H1 (cell line): ENCODE measurements around the gene ADGRL3. TPM values are rescaled to one million over a fixed set of nuclear protein-coding genes. Genes with fewer than 3 reads are reported as not detected.
A peak's percentile ranks its signal among the peaks of the same experiment; 100 is the strongest.

Source experiments
- CTCF ChIA-PET: fragments of 300-600 bp; sonication (Branson Sonifier 250); formaldehyde crosslinking; loops from one replicate; lab custom pipeline; 2021; ENCODE audit not compliant: partially characterized antibody; lab: Charles Lee
- POLR2A ChIA-PET: fragments of 300-600 bp; sonication (Branson Sonifier 250); formaldehyde crosslinking; loops from one replicate; lab custom pipeline; 2021; ENCODE audit warnings: inconsistent platforms; ENCODE audit not compliant: partially characterized antibody; lab: Charles Lee
- DNase-seq, 2 experiments: peaks; one replicate each; pipeline versions ENCODE4 v3.0.0 to v3.0.0-alpha.2; 2010 to 2022; ENCODE audit warnings: low spot score in 2 of 2, low read depth in 1 of 2, mixed read lengths in 1 of 2
- FAIRE-seq: peaks from 2 replicates; lab custom pipeline; 2011; peaks lifted over from hg19 to GRCh38; lab: Jason Lieb, UNC
- H2AFZ ChIP-seq: 2 replicates; pipeline ENCODE4 v1.8.1; 2012; ENCODE audit warnings: low read length, inconsistent platforms
- H2AK5ac ChIP-seq: 2 replicates; pipeline ENCODE4 v1.6.1; 2013; ENCODE audit warnings: low read depth, low read length
- H2BK120ac ChIP-seq: replicated peaks from 2 replicates; pipeline ENCODE3; 2013; ENCODE audit warnings: low read depth, low read length, inconsistent platforms
- H2BK12ac ChIP-seq: 2 replicates; pipeline ENCODE4 v1.6.1; 2013; ENCODE audit warnings: low read depth, low read length
- H2BK15ac ChIP-seq: 2 replicates; pipeline ENCODE4 v1.6.1; 2013; ENCODE audit warnings: low read length
- H2BK20ac ChIP-seq: 2 replicates; pipeline ENCODE4 v1.6.1; 2013; ENCODE audit warnings: low read length
- H2BK5ac ChIP-seq: 2 replicates; pipeline ENCODE4 v1.6.1; 2013; ENCODE audit warnings: low read depth, low read length
- H3K14ac ChIP-seq: 2 replicates; pipeline ENCODE4 v1.6.1; 2013; ENCODE audit warnings: inconsistent platforms; ENCODE audit not compliant: insufficient read length
- H3K18ac ChIP-seq: 2 replicates; pipeline ENCODE4 v1.6.1; 2013; ENCODE audit warnings: low read length; ENCODE audit errors: extremely low read depth
- H3K23ac ChIP-seq: 2 replicates; pipeline ENCODE4 v1.6.1; 2013; ENCODE audit warnings: inconsistent platforms; ENCODE audit not compliant: insufficient read length
- H3K23me2 ChIP-seq: 2 replicates; pipeline ENCODE4 v1.6.1; 2013; ENCODE audit warnings: low read depth, low read length
- H3K27ac ChIP-seq: 2 replicates; pipeline ENCODE4 v1.6.1; 2011; ENCODE audit warnings: low read depth, low read length, inconsistent platforms
- H3K27me3 ChIP-seq, 4 experiments: replicated peaks in 1 of 4; 1 replicate in 1 of 4; 2 replicates in 3 of 4; pipeline versions ENCODE4 v1.6.1 to v1.8.1; 2011 to 2013; ENCODE audit warnings: low read length in 3 of 4, mild to moderate bottlenecking in 3 of 4, inconsistent platforms in 2 of 4, mixed read lengths in 2 of 4, moderate library complexity in 1 of 4; ENCODE audit not compliant: control insufficient read depth in 3 of 4, insufficient read depth in 3 of 4; ENCODE audit errors: extremely low read depth in 1 of 4
- H3K36me3 ChIP-seq, 4 experiments: 2 replicates each; pipeline versions ENCODE4 v1.6.1 to v1.8.1; 2011 to 2013; ENCODE audit warnings: mild to moderate bottlenecking in 4 of 4, low read length in 3 of 4, moderate library complexity in 2 of 4, control low read depth in 1 of 4, inconsistent platforms in 1 of 4; ENCODE audit not compliant: insufficient read depth in 4 of 4, control insufficient read depth in 2 of 4
- H3K4ac ChIP-seq: replicated peaks from 2 replicates; pipeline ENCODE3; 2013; ENCODE audit warnings: low read length, low read depth, mixed read lengths, inconsistent platforms; ENCODE audit not compliant: insufficient read length
- H3K4me1 ChIP-seq, 4 experiments: replicated peaks in 1 of 4; 1 replicate in 1 of 4; 2 replicates in 3 of 4; pipeline versions ENCODE4 v1.6.1 to v1.8.1; 2011 to 2013; ENCODE audit warnings: low read length in 3 of 4, inconsistent platforms in 2 of 4, mixed read lengths in 1 of 4; ENCODE audit not compliant: insufficient read depth in 4 of 4, control insufficient read depth in 3 of 4
- H3K4me2 ChIP-seq, 2 experiments: 2 replicates each; pipeline versions ENCODE4 v1.6.1 to v1.8.1; 2011 to 2013; ENCODE audit warnings: low read depth in 2 of 2, low read length in 2 of 2, control low read depth in 1 of 2, inconsistent platforms in 1 of 2, mild to moderate bottlenecking in 1 of 2; ENCODE audit not compliant: insufficient read depth in 1 of 2
- H3K4me3 ChIP-seq, 4 experiments: fragments of 200-600, 300-600 bp in 1 of 4; sonication (generic), shearing (Covaris generic), sonication (Bioruptor Twin) in 1 of 4; 2 replicates each; pipeline versions ENCODE4 v1.5.1 to v1.8.1; 2011 to 2016; ENCODE audit warnings: low read length in 4 of 4, low read depth in 3 of 4, control low read depth in 2 of 4, inconsistent platforms in 2 of 4, mild to moderate bottlenecking in 2 of 4, mixed read lengths in 1 of 4, moderate library complexity in 1 of 4; ENCODE audit not compliant: insufficient read depth in 2 of 4; ENCODE audit errors: extremely low read depth in 1 of 4
- H3K56ac ChIP-seq: replicated peaks from 2 replicates; pipeline ENCODE3; 2013; ENCODE audit warnings: low read depth, mild to moderate bottlenecking, mixed read lengths, low read length, inconsistent platforms; ENCODE audit not compliant: insufficient read length
- H3K79me1 ChIP-seq: 2 replicates; pipeline ENCODE4 v1.6.1; 2013; ENCODE audit warnings: low read depth, low read length, control low read depth
- H3K79me2 ChIP-seq, 2 experiments: 2 replicates each; pipeline versions ENCODE4 v1.6.1 to v1.8.1; 2012 to 2013; ENCODE audit warnings: low read length in 2 of 2, mild to moderate bottlenecking in 2 of 2, inconsistent platforms in 1 of 2; ENCODE audit not compliant: insufficient read depth in 2 of 2, control insufficient read depth in 1 of 2
- H3K9ac ChIP-seq, 4 experiments: replicated peaks in 1 of 4; 1 replicate in 1 of 4; 2 replicates in 3 of 4; pipeline versions ENCODE4 v1.6.1 to v1.8.1; 2011 to 2013; ENCODE audit warnings: low read depth in 3 of 4, low read length in 3 of 4, control low read depth in 2 of 4, mild to moderate bottlenecking in 2 of 4, moderate library complexity in 2 of 4, inconsistent platforms in 1 of 4; ENCODE audit errors: extremely low read depth in 1 of 4
- H3K9me3 ChIP-seq, 2 experiments: 2 replicates each; pipeline versions ENCODE4 v1.6.1 to v1.8.1; 2012 to 2013; ENCODE audit warnings: mild to moderate bottlenecking in 2 of 2, moderate library complexity in 2 of 2, control low read depth in 1 of 2, inconsistent platforms in 1 of 2, low read depth in 1 of 2, low read length in 1 of 2, mixed read lengths in 1 of 2; ENCODE audit not compliant: insufficient read depth in 2 of 2
- H4K20me1 ChIP-seq, 2 experiments: replicated peaks in 1 of 2; 2 replicates each; pipeline versions ENCODE3 to v1.8.1; 2011 to 2013; ENCODE audit warnings: inconsistent platforms in 2 of 2, low read length in 2 of 2, mild to moderate bottlenecking in 1 of 2; ENCODE audit not compliant: insufficient read depth in 2 of 2, control insufficient read depth in 1 of 2
- H4K5ac ChIP-seq: 2 replicates; pipeline ENCODE4 v1.6.1; 2013; ENCODE audit warnings: low read length, low read depth, mixed read lengths, inconsistent platforms; ENCODE audit not compliant: insufficient read length
- H4K8ac ChIP-seq: 2 replicates; pipeline ENCODE4 v1.8.0; 2013; ENCODE audit warnings: mild to moderate bottlenecking, moderate library complexity, low read length, inconsistent platforms; ENCODE audit not compliant: insufficient read depth; ENCODE audit errors: extremely low read depth
- H4K91ac ChIP-seq: replicated peaks from 2 replicates; pipeline ENCODE3; 2013; ENCODE audit warnings: low read length, mixed read lengths, inconsistent platforms; ENCODE audit not compliant: insufficient read length
- CBX8 ChIP-seq: fragments of 300-800, 300-1000 bp; sonication (generic); IDR thresholded peaks from 2 replicates; pipeline ENCODE4 v1.7.1; 2016; ENCODE audit warnings: low read depth, low read length, borderline replicate concordance
- CEBPB ChIP-seq: IDR thresholded peaks from 2 replicates; pipeline ENCODE4 v1.6.1; 2012; ENCODE audit warnings: low read depth, low read length
- CHD1 ChIP-seq: IDR thresholded peaks from 2 replicates; pipeline ENCODE4 v1.6.1; 2012; ENCODE audit warnings: low read depth, low read length, improper control_type of control experiment
- CHD2 ChIP-seq: IDR thresholded peaks from 2 replicates; pipeline ENCODE4 v1.6.1; 2012; ENCODE audit warnings: low read length, improper control_type of control experiment
- EGR1 ChIP-seq: IDR thresholded peaks from 2 replicates; pipeline ENCODE4 v1.6.1; 2011; ENCODE audit warnings: low read depth, low read length, borderline replicate concordance
- EZH2 ChIP-seq: fragments of 200-600 bp; sonication (generic); IDR thresholded peaks from 2 replicates; pipeline ENCODE4 v1.7.1; 2012; ENCODE audit warnings: low read depth, mild to moderate bottlenecking, moderate library complexity, low read length, inconsistent platforms; ENCODE audit not compliant: severe bottlenecking
- FOSL1 ChIP-seq: IDR thresholded peaks from 2 replicates; pipeline ENCODE4 v1.6.1; 2011; ENCODE audit warnings: mild to moderate bottlenecking, low read depth, low read length, moderate library complexity; ENCODE audit not compliant: insufficient read depth
- KDM5A ChIP-seq: fragments of 200-600 bp; IDR thresholded peaks from 2 replicates; pipeline ENCODE4 v1.7.1; 2012; ENCODE audit warnings: mild to moderate bottlenecking, low read length, inconsistent platforms, mixed read lengths
- NANOG ChIP-seq: IDR thresholded peaks from 2 replicates; pipeline ENCODE4 v1.6.1; 2011; ENCODE audit warnings: low read length, low read depth, mild to moderate bottlenecking, inconsistent platforms; ENCODE audit not compliant: insufficient read depth, poor library complexity, severe bottlenecking
- PHF8 ChIP-seq: fragments of 200-600 bp; sonication (generic); conservative IDR thresholded peaks from 2 replicates; pipeline ENCODE4 v1.7.1; 2012; ENCODE audit warnings: low read depth, mild to moderate bottlenecking, inconsistent platforms, low read length, moderate library complexity
- RAD21 ChIP-seq, 2 experiments: IDR thresholded peaks in 1 of 2; conservative IDR thresholded peaks in 1 of 2; 2 replicates each; pipeline ENCODE4 v1.6.1; 2011; ENCODE audit warnings: low read depth in 2 of 2, low read length in 2 of 2, improper control_type of control experiment in 1 of 2, inconsistent platforms in 1 of 2, mild to moderate bottlenecking in 1 of 2, moderate library complexity in 1 of 2
- SRF ChIP-seq: IDR thresholded peaks from 2 replicates; pipeline ENCODE4 v1.6.1; 2011; ENCODE audit warnings: mild to moderate bottlenecking, low read depth, low read length, moderate library complexity
- WGBS, 2 experiments: shearing (Covaris generic) in 1 of 2; methylation state at CpG; one replicate each; pipeline versions ENCODE4 v1.1.6 to v1.1.7; 2013 to 2015; ENCODE audit warnings: low lambda C conversion rate in 2 of 2, mixed read lengths in 2 of 2, inconsistent platforms in 1 of 2, low coverage in 1 of 2, missing lambda C conversion rate in 1 of 2; ENCODE audit not compliant: insufficient replicate concordance in 2 of 2, insufficient coverage in 1 of 2, insufficient read length in 1 of 2; ENCODE audit errors: extremely low coverage in 1 of 2, missing lambda C conversion rate in 1 of 2; 5-methylcytosine and 5-hydroxymethylcytosine counted together
- polyA plus RNA-seq, 7 experiments: library from polyadenylated mRNA; depleted of rRNA in 3 of 7; stranded (reverse) in 5 of 7; unstranded in 2 of 7; fragments of >200 nt in 5 of 7; fragments of 200-250 nt in 2 of 7; gene quantifications; 1 replicate in 5 of 7; 2 replicates in 1 of 7; 4 replicates in 1 of 7; pipeline versions ENCODE4 v1.2.1 to v1.2.3, GENCODE V29; 2011 to 2013; ENCODE audit warnings: missing spikeins in 2 of 7, mixed read lengths in 2 of 7
- total RNA-seq: library from RNA; stranded (reverse); fragmentation: NEBNext Ultra II Directional; extraction: Animal tissue kit (Norgen Biotek cat#: 25700); gene quantifications from 2 replicates; pipeline ENCODE4 v1.2.1, GENCODE V29; 2021
- TF ChIP-seq, protein P1 (sequence below): IDR thresholded peaks from 2 replicates; pipeline ENCODE4 v1.6.1; 2011; ENCODE audit warnings: low read length, improper control_type of control experiment

Gene ADGRL3
- total and polyA plus RNA-seq, 2 of the 8 experiments (the other 6 are each of a cell fraction or from before 2014, with no cell fraction given) = 6.6 to 13.0 TPM

DNA sequence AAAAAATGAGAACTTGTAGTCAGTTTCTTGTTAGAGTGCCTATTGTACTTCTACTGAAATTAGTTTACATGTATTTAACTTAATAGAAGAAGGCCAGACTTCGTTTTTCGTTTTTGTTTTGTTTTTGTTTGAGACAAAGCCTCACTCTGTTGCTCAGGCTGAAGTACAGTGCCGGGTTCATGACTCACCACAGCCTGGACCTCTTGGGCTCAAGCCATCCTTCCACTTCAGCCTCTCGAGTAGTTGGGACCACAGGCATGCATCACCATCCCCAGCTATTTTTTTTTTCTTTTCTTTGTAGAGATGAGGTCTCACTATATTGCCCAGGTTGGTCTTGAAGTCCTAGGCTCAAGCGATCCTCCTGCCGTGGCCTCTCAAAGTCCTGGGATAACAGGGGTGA is 793.9 kb downstream of the ADGRL3 start:
- Histone ChIP-seq H3K79me1 (no peaks in the 10 kb centered on the region), H3K9ac (no peak overlapping the region), H3K18ac (no peak overlapping the region), H2BK12ac (no peak overlapping the region), H3K9me3 (no peaks in the 10 kb centered on the region), H3K4me2 (no peak overlapping the region), H2BK120ac (no peak overlapping the region), H3K23ac (no peak overlapping the region), H3K56ac (no peak overlapping the region), H3K27ac (no peak overlapping the region), H4K20me1 (no peaks in the 10 kb centered on the region), H4K5ac (peak overlapping the region; percentile 36), H3K23me2 (no peaks in the 10 kb centered on the region; the same call in 1 of the 2 replicates), H2BK5ac (no peak overlapping the region), H3K14ac (no peak overlapping the region), H4K8ac (no peak overlapping the region), H3K36me3 (no peaks in the 10 kb centered on the region), H2BK20ac (no peak overlapping the region), H2AK5ac (no peak overlapping the region), H2BK15ac (no peak overlapping the region), H3K4me3 (no peak overlapping the region), H3K27me3 (no peaks in the 10 kb centered on the region), H3K79me2 (no peaks in the 10 kb centered on the region), H4K91ac (no peak overlapping the region), H3K4me1 (peaks cover 0 to 9% (median 3%) of the 10 kb centered on the region in 4 experiments; a peak in 3 of 7 replicates), H3K4ac (no peak overlapping the region), H2AFZ (no peak overlapping the region)
- ChIA-PET POLR2A (no interaction called here), CTCF (interaction anchor here (0.6 to 1.0 kb wide), 2 partner anchors 16 to 1614 kb away, joined by 3 read pairs; no protein-coding TSS in a partner anchor)
- 88% methylated on average over 6 of the region's 6 CpGs; no CpG with 5 or more reads in 1 of the 2 experiments for WGBS, 2 experiments
- FAIRE-seq (no peak), DNase-seq (no peak)
- TF ChIP-seq NANOG = no peak
- TF ChIP-seq EZH2 = no peak
- no peak for TF ChIP-seq CHD1
- TF ChIP-seq, protein P1, sequence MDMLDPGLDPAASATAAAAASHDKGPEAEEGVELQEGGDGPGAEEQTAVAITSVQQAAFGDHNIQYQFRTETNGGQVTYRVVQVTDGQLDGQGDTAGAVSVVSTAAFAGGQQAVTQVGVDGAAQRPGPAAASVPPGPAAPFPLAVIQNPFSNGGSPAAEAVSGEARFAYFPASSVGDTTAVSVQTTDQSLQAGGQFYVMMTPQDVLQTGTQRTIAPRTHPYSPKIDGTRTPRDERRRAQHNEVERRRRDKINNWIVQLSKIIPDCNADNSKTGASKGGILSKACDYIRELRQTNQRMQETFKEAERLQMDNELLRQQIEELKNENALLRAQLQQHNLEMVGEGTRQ = no peak
- TF ChIP-seq RAD21 (IDR thresholded peaks at IDR 0.05 in 1 of 2, conservative IDR thresholded peaks at IDR 0.05 in 1 of 2; ENCODE audit: low read depth in 2 of 2, low read length in 2 of 2) = no peak
- no peak for TF ChIP-seq CBX8
- TF ChIP-seq PHF8 = no peak
- TF ChIP-seq KDM5A = no peak
- TF ChIP-seq EGR1 = no peak
- no peak for TF ChIP-seq FOSL1
- no peak for TF ChIP-seq CHD2
- no peak for TF ChIP-seq SRF
- TF ChIP-seq CEBPB = no peak
